ENCODE data around the gene HHIPL2. TPM values are rescaled to one million over a fixed set of nuclear protein-coding genes. Genes with fewer than 3 reads are reported as not detected.
"Not testable (repeated sequence)": the region's sequence is repeated elsewhere in the genome, so short reads cannot be mapped to it uniquely, and the experiment has no call there.

HHIPL2 gene
- total RNA-seq, 1 donor = not detected

DNA sequence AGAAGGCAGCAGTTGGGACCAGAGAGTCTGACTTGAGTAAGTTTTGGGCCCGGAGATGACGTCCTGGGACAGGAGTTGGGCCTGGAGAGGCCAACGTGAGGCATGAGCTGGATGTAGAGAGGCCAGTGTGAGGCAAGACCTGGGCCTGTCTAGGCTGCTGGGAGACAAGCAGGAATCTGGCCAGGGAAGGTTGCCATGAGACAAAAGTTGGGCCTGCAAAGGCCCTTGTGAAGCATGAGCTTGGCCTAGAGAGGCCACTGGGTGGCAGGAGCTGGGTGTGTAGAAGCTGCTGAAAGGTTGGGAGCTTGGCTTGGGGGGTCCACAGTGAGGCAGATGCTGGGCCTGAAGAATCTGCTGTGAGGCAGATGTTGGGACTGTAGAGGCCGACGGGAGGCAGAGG lies 71.5 kb downstream of the HHIPL2 start:
- TF ChIP-seq, protein P1, sequence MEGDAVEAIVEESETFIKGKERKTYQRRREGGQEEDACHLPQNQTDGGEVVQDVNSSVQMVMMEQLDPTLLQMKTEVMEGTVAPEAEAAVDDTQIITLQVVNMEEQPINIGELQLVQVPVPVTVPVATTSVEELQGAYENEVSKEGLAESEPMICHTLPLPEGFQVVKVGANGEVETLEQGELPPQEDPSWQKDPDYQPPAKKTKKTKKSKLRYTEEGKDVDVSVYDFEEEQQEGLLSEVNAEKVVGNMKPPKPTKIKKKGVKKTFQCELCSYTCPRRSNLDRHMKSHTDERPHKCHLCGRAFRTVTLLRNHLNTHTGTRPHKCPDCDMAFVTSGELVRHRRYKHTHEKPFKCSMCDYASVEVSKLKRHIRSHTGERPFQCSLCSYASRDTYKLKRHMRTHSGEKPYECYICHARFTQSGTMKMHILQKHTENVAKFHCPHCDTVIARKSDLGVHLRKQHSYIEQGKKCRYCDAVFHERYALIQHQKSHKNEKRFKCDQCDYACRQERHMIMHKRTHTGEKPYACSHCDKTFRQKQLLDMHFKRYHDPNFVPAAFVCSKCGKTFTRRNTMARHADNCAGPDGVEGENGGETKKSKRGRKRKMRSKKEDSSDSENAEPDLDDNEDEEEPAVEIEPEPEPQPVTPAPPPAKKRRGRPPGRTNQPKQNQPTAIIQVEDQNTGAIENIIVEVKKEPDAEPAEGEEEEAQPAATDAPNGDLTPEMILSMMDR (IDR thresholded peaks at IDR 0.05; ENCODE audit: insufficient read depth, low read depth, low read length) = peak; percentile 19
- not testable (repeated sequence) for H3K4me3 ChIP-seq (ENCODE audit: low read depth, low read length)
- peak; percentile 30 for DNase-seq (ENCODE audit: low read depth)

DNA sequence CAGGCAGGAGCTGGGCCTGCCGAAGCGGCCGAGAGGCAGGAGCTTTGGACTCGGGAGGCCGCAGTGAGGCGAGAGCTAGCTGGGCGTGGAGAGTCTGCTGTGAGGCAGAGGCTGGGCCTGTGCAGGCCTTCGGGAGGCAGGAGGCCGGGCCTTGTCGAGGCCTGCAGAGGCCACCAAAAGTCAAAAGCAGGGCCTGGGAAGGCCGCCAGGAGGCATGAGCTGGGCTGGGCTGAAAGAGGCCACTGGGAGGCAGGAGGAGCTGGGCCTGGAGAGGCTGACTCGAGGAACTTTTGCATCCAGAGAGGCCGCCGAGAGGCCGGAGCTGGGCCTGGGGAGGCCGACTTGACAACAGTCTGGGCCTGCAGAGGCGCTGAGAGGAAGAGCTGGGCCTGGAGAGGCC lies 74.2 kb downstream of the HHIPL2 start:
- H3K4me3 ChIP-seq (ENCODE audit: low read depth, low read length); DNase-seq (ENCODE audit: low read depth): not testable (repeated sequence)

DNA sequence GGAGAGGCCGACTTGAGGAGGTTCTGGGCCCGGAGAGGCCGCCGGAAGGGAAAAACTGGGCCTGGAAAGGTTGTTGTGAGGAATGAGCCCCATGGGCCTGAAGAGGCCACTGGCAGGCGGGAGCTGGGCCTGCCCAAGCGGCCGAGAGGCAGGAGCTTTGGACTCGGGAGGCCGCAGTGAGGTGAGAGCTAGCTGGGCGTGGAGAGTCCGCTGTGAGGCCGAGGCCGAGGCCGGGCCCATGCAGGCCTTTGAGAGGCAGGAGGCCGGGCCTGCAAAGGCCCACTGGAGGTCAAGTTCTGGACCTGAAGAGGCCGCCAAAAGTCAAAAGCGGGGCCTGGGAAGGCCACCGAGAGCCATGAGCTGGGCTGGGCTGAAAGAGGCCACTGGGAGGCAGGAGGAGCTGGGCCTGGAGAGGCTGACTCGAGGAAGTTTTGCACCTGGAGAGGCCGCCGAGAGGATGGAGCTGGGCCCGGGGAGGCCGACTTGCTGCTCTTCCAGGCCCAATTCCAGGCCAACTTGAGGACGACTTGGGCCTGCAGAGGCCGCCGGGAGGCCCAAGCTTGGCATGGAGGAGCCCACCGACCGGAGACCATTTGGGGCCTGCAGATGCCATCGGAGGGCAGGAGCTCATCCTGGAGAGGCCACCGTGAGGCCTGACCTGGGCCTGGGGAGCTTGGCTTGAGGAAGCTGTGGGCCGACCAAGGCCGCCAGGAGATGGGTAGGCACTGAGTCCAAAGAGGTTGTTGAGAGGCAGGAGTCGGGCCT lies 74.9 kb downstream of the HHIPL2 start:
- not testable (repeated sequence) for DNase-seq (ENCODE audit: low read depth); H3K4me3 ChIP-seq (ENCODE audit: low read depth, low read length)

Small RNA genes within 50 kb of the gene (small RNA-seq; reads per million reads assigned to genes)
- gene RNU6-791P = not detected

Other genes with a start within 250 kb of the HHIPL2 start
- 7.1 and 15.5 TPM in 2 replicates for gene TAF1A, start 41.8 kb upstream of the HHIPL2 start, total RNA-seq
- 44.5 and 54.0 TPM in 2 replicates for gene MIA3, start 70.0 kb upstream of the HHIPL2 start, total RNA-seq
- 39.3 and 48.4 TPM in 2 replicates for gene AIDA, start 164.4 kb upstream of the HHIPL2 start, total RNA-seq
- gene BROX, start 164.5 kb upstream of the HHIPL2 start, total RNA-seq = 72.2 and 92.0 TPM in 2 replicates
- gene FAM177B, start 189.1 kb upstream of the HHIPL2 start, total RNA-seq = not detected in 2 replicates

Measured in fibroblast of villous mesenchyme (primary cell).